ENCODE results near the gene IGF2.

GRCh38 chr11:2092956-2093412 lies 46.2 kb downstream of the IGF2 start:
- TF ChIP-seq POLR2A (IDR thresholded peaks at IDR 0.05) (no peak), CTCF (IDR thresholded peaks at IDR 0.05) (no peak), EP300 (IDR thresholded peaks at IDR 0.05) (no peak), POLR2AphosphoS5 (IDR thresholded peaks at IDR 0.05) (peak in 2 of 3 donors; percentile 73 to 75)
